GM23338 (cell line): ENCODE measurements around the gene ZNF438. TPM values are rescaled to one million over a fixed set of nuclear protein-coding genes. Genes with fewer than 3 reads are reported as not detected.

ENCODE experiments used
- CREB1 ChIP-seq: fragments of 250-450 bp; sonication (Bioruptor Pico); IDR thresholded peaks from 2 replicates; pipeline ENCODE4 v1.5.0; 2020; ENCODE audit warnings: low read depth, mild to moderate bottlenecking, moderate library complexity
- ETS1 ChIP-seq: IDR thresholded peaks from 2 replicates; pipeline ENCODE4 v1.6.1; 2016; ENCODE audit warnings: antibody characterized with exemption
- JUNB ChIP-seq: IDR thresholded peaks from one replicate; pipeline ENCODE4 v1.6.1; 2016; ENCODE audit warnings: antibody characterized with exemption; ENCODE audit not compliant: unreplicated experiment
- NANOG ChIP-seq: IDR thresholded peaks from 2 replicates; pipeline ENCODE4 v1.6.1; 2016; ENCODE audit warnings: antibody characterized with exemption, borderline replicate concordance
- ZNF331 ChIP-seq: fragments of 250-450 bp; sonication (Bioruptor Pico); IDR thresholded peaks from 2 replicates; pipeline ENCODE4 v1.5.0; 2020; ENCODE audit warnings: low read depth, mild to moderate bottlenecking, moderate library complexity
- ZNF462 ChIP-seq: fragments of 250-450 bp; sonication (Bioruptor Pico); IDR thresholded peaks from 2 replicates; pipeline ENCODE4 v1.5.0; 2020; ENCODE audit warnings: mild to moderate bottlenecking, moderate library complexity
- polyA plus RNA-seq: library from polyadenylated mRNA; unstranded; fragments of >200 nt; fragmentation: Nextera tagmentation; extraction: Ambion mirVana; gene quantifications from 2 replicates; pipeline ENCODE4 v1.2.1, GENCODE V29; 2016
- total RNA-seq: library from RNA; depleted of rRNA; stranded (reverse); fragments of >200 nt; shearing (Covaris generic); gene quantifications from 2 replicates; pipeline ENCODE4 v1.2.3, GENCODE V29; 2014
- TF ChIP-seq, protein P1 (sequence below), 2 experiments: fragments of 200-600 bp in 1 of 2; sonication (generic) in 1 of 2; conservative IDR thresholded peaks; 2 replicates each; pipeline versions ENCODE4 v1.5.1 to v1.6.1; 2016 to 2017; ENCODE audit warnings: antibody characterized with exemption in 2 of 2, low read depth in 2 of 2, mild to moderate bottlenecking in 2 of 2, moderate library complexity in 1 of 2

ZNF438 gene
- total and polyA plus RNA-seq, 2 experiments from 2014 or later, result 0.91 to 0.94 TPM

DNA sequence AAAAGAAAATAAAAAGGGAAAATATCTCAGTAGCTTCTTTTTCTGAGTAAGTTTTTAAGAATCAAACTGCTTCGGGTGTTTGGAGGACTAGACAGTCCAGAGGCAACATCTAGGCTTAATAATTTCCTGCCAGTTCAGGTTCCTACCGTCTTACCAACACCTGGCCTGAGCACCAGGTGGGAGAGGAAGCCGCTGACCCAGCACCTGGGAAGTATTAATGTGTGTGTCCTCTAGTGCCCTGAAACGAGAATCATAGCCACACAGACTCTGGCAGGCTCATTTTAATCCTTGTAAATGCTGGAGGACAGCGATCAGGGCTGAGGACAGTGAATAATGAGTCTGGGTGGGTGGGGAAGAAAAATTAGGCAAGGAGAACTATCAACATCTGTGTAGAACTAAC is 137.4 kb downstream of the ZNF438 start (continued):
- TF ChIP-seq ZNF462 (CRISPR knock-in tag), result no peak
- TF ChIP-seq ETS1, result no peak
- TF ChIP-seq, protein P1, sequence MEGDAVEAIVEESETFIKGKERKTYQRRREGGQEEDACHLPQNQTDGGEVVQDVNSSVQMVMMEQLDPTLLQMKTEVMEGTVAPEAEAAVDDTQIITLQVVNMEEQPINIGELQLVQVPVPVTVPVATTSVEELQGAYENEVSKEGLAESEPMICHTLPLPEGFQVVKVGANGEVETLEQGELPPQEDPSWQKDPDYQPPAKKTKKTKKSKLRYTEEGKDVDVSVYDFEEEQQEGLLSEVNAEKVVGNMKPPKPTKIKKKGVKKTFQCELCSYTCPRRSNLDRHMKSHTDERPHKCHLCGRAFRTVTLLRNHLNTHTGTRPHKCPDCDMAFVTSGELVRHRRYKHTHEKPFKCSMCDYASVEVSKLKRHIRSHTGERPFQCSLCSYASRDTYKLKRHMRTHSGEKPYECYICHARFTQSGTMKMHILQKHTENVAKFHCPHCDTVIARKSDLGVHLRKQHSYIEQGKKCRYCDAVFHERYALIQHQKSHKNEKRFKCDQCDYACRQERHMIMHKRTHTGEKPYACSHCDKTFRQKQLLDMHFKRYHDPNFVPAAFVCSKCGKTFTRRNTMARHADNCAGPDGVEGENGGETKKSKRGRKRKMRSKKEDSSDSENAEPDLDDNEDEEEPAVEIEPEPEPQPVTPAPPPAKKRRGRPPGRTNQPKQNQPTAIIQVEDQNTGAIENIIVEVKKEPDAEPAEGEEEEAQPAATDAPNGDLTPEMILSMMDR (conservative IDR thresholded peaks at IDR 0.05; ENCODE audit: low read depth in 2 of 2), result no peak
- no peak for TF ChIP-seq CREB1 (CRISPR knock-in tag)
- no peak for TF ChIP-seq JUNB
- no peak for TF ChIP-seq NANOG
- no peak for TF ChIP-seq ZNF331 (CRISPR knock-in tag)
